Liver (tissue), 9 donors: ENCODE data around the gene SNCB. TPM values are rescaled to one million over a fixed set of nuclear protein-coding genes. Genes with fewer than 3 reads are reported as not detected.

Experiments used
- DNase-seq: peaks from one replicate; pipeline ENCODE4 v3.0.0-alpha.2; 2017; ENCODE audit warnings: low spot score
- H3K27ac ChIP-seq, 2 donors: one replicate each; pipeline ENCODE4 v1.7.0; 2013; ENCODE audit warnings: inconsistent platforms in 2 of 2, low read length in 2 of 2, control low read depth in 1 of 2, low read depth in 1 of 2, mild to moderate bottlenecking in 1 of 2
- H3K27me3 ChIP-seq, 4 donors: one replicate each; pipeline versions ENCODE4 v1.6.1 to v1.7.0; 2013; ENCODE audit warnings: low read length in 3 of 4, inconsistent platforms in 1 of 4, mild to moderate bottlenecking in 1 of 4, moderate library complexity in 1 of 4; ENCODE audit not compliant: control insufficient read depth in 4 of 4, insufficient read depth in 4 of 4
- H3K36me3 ChIP-seq, 4 donors: one replicate each; pipeline versions ENCODE4 v1.6.1 to v1.7.0; 2013; ENCODE audit warnings: low read length in 3 of 4, mild to moderate bottlenecking in 3 of 4, low read depth in 1 of 4, moderate library complexity in 1 of 4; ENCODE audit not compliant: control insufficient read depth in 4 of 4, insufficient read depth in 3 of 4
- H3K4me1 ChIP-seq, 4 donors: one replicate each; pipeline versions ENCODE4 v1.6.1 to v1.7.0; 2013; ENCODE audit warnings: low read length in 3 of 4, mild to moderate bottlenecking in 3 of 4, moderate library complexity in 1 of 4; ENCODE audit not compliant: control insufficient read depth in 4 of 4, insufficient read depth in 4 of 4
- H3K4me3 ChIP-seq, 3 donors: one replicate each; pipeline versions ENCODE4 v1.6.1 to v1.7.0; 2013; ENCODE audit warnings: low read length in 3 of 3, control low read depth in 1 of 3, low read depth in 1 of 3, mild to moderate bottlenecking in 1 of 3
- H3K9ac ChIP-seq, 2 donors: one replicate each; pipeline ENCODE4 v1.7.0; 2013; ENCODE audit warnings: low read length in 2 of 2, mild to moderate bottlenecking in 2 of 2, moderate library complexity in 2 of 2, control low read depth in 1 of 2, low read depth in 1 of 2
- H3K9me3 ChIP-seq, 4 donors: one replicate each; pipeline versions ENCODE4 v1.6.1 to v1.7.0; 2013; ENCODE audit warnings: low read length in 3 of 4; ENCODE audit not compliant: control insufficient read depth in 4 of 4
- ATF3 ChIP-seq: IDR thresholded peaks from 2 replicates; pipeline ENCODE4 v1.6.1; 2016; ENCODE audit warnings: antibody characterized with exemption
- CTCF ChIP-seq: fragments of 150-350 bp; IDR thresholded peaks from 2 replicates; pipeline ENCODE4 v1.5.1; 2017; ENCODE audit warnings: improper control_type of control experiment, low read depth, low read length; ENCODE audit not compliant: missing input control
- EGR1 ChIP-seq, 2 donors: IDR thresholded peaks; 2 replicates each; pipeline ENCODE4 v1.6.1; 2016 to 2018; ENCODE audit warnings: antibody characterized with exemption in 2 of 2, low read depth in 2 of 2
- FOXA1 ChIP-seq: IDR thresholded peaks from 2 replicates; pipeline ENCODE4 v1.6.1; 2016; ENCODE audit warnings: antibody characterized with exemption
- FOXA2 ChIP-seq: IDR thresholded peaks from 2 replicates; pipeline ENCODE4 v1.6.1; 2016; ENCODE audit warnings: antibody characterized with exemption
- HNF4A ChIP-seq, 2 donors: conservative IDR thresholded peaks; 2 replicates each; pipeline ENCODE4 v1.6.1; 2016; ENCODE audit warnings: antibody characterized with exemption in 2 of 2, mild to moderate bottlenecking in 2 of 2
- JUND ChIP-seq, 2 donors: IDR thresholded peaks; 2 replicates each; pipeline ENCODE4 v1.6.1; 2016; ENCODE audit warnings: antibody characterized with exemption in 2 of 2
- NR2F2 ChIP-seq: IDR thresholded peaks from 2 replicates; pipeline ENCODE4 v1.6.1; 2016; ENCODE audit warnings: antibody characterized with exemption
- RAD21 ChIP-seq, 2 donors: IDR thresholded peaks; 2 replicates each; pipeline ENCODE4 v1.6.1; 2016; ENCODE audit warnings: antibody characterized with exemption in 2 of 2, mild to moderate bottlenecking in 2 of 2
- RXRA ChIP-seq, 2 donors: IDR thresholded peaks; 2 replicates each; pipeline ENCODE4 v1.6.1; 2017 to 2018; ENCODE audit warnings: antibody characterized with exemption in 2 of 2, mild to moderate bottlenecking in 1 of 2
- SP1 ChIP-seq: IDR thresholded peaks from 2 replicates; pipeline ENCODE4 v1.6.1; 2018; ENCODE audit warnings: antibody characterized with exemption, mild to moderate bottlenecking
- TAF1 ChIP-seq: conservative IDR thresholded peaks from 2 replicates; pipeline ENCODE4 v1.6.1; 2016; ENCODE audit warnings: antibody characterized with exemption, mild to moderate bottlenecking
- YY1 ChIP-seq: IDR thresholded peaks from 2 replicates; pipeline ENCODE4 v1.6.1; 2016; ENCODE audit warnings: antibody characterized with exemption, mild to moderate bottlenecking
- ZBTB33 ChIP-seq: IDR thresholded peaks from 2 replicates; pipeline ENCODE4 v1.6.1; 2016; ENCODE audit warnings: antibody characterized with exemption
- WGBS: extraction: QIAGEN DNeasy Blood & Tissue Kit; methylation state at CpG from one replicate; pipeline ENCODE4 v1.1.7; 2013; 5-methylcytosine and 5-hydroxymethylcytosine counted together
- polyA plus RNA-seq, 2 donors: library from polyadenylated mRNA; stranded (reverse) in 1 of 2; unstranded in 1 of 2; fragments of 200-250 nt in 1 of 2; fragments of >200 nt in 1 of 2; fragmentation: Nextera tagmentation in 1 of 2; extraction: Ambion mirVana in 1 of 2; gene quantifications; one replicate each; pipeline versions ENCODE4 v1.2.1 to v1.2.3, GENCODE V29; 2013 to 2015
- total RNA-seq, 2 donors: library from RNA; depleted of rRNA; stranded (reverse); fragments of >200 nt; gene quantifications; one replicate each; pipeline ENCODE4 v1.2.3, GENCODE V29; 2014
- donor health status: healthy.
- donor health status: healthy.
- donor health status: healthy.
- donor health status: healthy.
- donor health status: healthy.

SNCB gene
- total and polyA plus RNA-seq, 4 donors: not detected

- no peak for DNase-seq
- Histone ChIP-seq H3K4me1 (peaks cover 0 to 5% (median 5%) of the 10 kb centered on the region in 4 donors), H3K27ac (no peak overlapping the region), H3K36me3 (no peaks in the 10 kb centered on the region), H3K4me3 (peak overlapping the region in 1 of 3 donors; percentile 27), H3K27me3 (peaks cover 4 to 24% (median 6%) of the 10 kb centered on the region in 4 donors), H3K9ac (no peak overlapping the region), H3K9me3 (no peaks in the 10 kb centered on the region)
- TF ChIP-seq RAD21 (IDR thresholded peaks at IDR 0.05): no peak
- TF ChIP-seq JUND (IDR thresholded peaks at IDR 0.05): no peak
- TF ChIP-seq ATF3: no peak
- TF ChIP-seq HNF4A (conservative IDR thresholded peaks at IDR 0.05): no peak
- 9% methylated on average over 20 of the region's 20 CpGs for WGBS
These were observed 418 bp upstream of the SNCB start for GRCh38 chr5:176630681-176631222.

GRCh38 chr5:176629317-176629852 is 949 bp downstream of the SNCB start:
- peaks cover 4 to 21% (median 7%) of the 10 kb centered on the region in 4 donors for H3K27me3 ChIP-seq
- H3K9ac ChIP-seq: no peak overlapping the region
- H3K9me3 ChIP-seq: no peaks in the 10 kb centered on the region
- no peak overlapping the region for H3K4me3 ChIP-seq
- TF ChIP-seq CTCF (no peak), ZBTB33 (no peak), NR2F2 (no peak), YY1 (no peak), ATF3 (no peak), FOXA2 (no peak)
- H3K4me1 ChIP-seq: peaks cover 0 to 5% (median 5%) of the 10 kb centered on the region in 4 donors
- DNase-seq: no peak
- no peaks in the 10 kb centered on the region for H3K36me3 ChIP-seq
- H3K27ac ChIP-seq: no peak overlapping the region
- WGBS: 7% methylated on average over 34 of the region's 34 CpGs

GRCh38 chr5:176628406-176629228 is 1.7 kb downstream of the SNCB start:
- no peak overlapping the region for H3K9ac ChIP-seq
- H3K4me1 ChIP-seq: peaks cover 0 to 5% (median 5%) of the 10 kb centered on the region in 4 donors
- H3K4me3 ChIP-seq: no peak overlapping the region
- H3K36me3 ChIP-seq: no peaks in the 10 kb centered on the region
- H3K27me3 ChIP-seq: peaks cover 4 to 27% (median 7%) of the 10 kb centered on the region in 4 donors
- H3K27ac ChIP-seq: no peak overlapping the region
- no peaks in the 10 kb centered on the region for H3K9me3 ChIP-seq
- DNase-seq: no peak
- 50% methylated on average over 13 of the region's 13 CpGs for WGBS
- TF ChIP-seq ZBTB33: no peak
- TF ChIP-seq RAD21 (IDR thresholded peaks at IDR 0.05): no peak
- TF ChIP-seq EGR1 (IDR thresholded peaks at IDR 0.05; ENCODE audit: low read depth in 2 of 2): no peak
- TF ChIP-seq NR2F2: no peak
- no peak for TF ChIP-seq CTCF
- no peak for TF ChIP-seq SP1
- no peak for TF ChIP-seq TAF1
- TF ChIP-seq FOXA1: no peak
- TF ChIP-seq RXRA (IDR thresholded peaks at IDR 0.05): no peak
- TF ChIP-seq HNF4A (conservative IDR thresholded peaks at IDR 0.05): no peak
